Left ventricle myocardium inferior (tissue), 1 donor: ENCODE data around the gene SESN1. TPM values are rescaled to one million over a fixed set of nuclear protein-coding genes. Genes with fewer than 3 reads are reported as not detected.

ENCODE experiments used
- DNase-seq: peaks from one replicate; pipeline ENCODE4 v3.0.0-alpha.2; 2020
- H3K27ac ChIP-seq: fragments of 200-600 bp; replicated peaks from 2 replicates; pipeline ENCODE4 v1.8.0; 2021
- H3K27me3 ChIP-seq: fragments of 200-600 bp; 2 replicates; pipeline ENCODE4 v1.8.0; 2021; ENCODE audit warnings: low read depth
- H3K36me3 ChIP-seq: fragments of 200-600 bp; 2 replicates; pipeline ENCODE4 v1.8.0; 2021
- H3K4me1 ChIP-seq: fragments of 200-600 bp; 2 replicates; pipeline ENCODE4 v1.8.0; 2021
- H3K4me3 ChIP-seq: fragments of 200-600 bp; 2 replicates; pipeline ENCODE4 v1.8.0; 2021; ENCODE audit warnings: mild to moderate bottlenecking, moderate library complexity
- H3K9me3 ChIP-seq: fragments of 200-600 bp; replicated peaks from 2 replicates; pipeline ENCODE4 v1.8.0; 2021
- intact Hi-C: fragments of 100-400 bp; cut with micrococcal nuclease; formaldehyde crosslinking; loops from one replicate; pipeline ENCODE4 v1.11.0; 2022
- total RNA-seq: library from RNA; stranded (reverse); fragmentation: NEBNext Ultra II Directional; extraction: Animal tissue kit (Norgen Biotek cat#: 25700); gene quantifications from one replicate; pipeline ENCODE4 v1.2.1, GENCODE V29; 2021
- TF ChIP-seq, protein P1 (sequence below): fragments of 200-600 bp; IDR thresholded peaks from 2 replicates; pipeline ENCODE4 v1.8.0; 2021; ENCODE audit warnings: antibody characterized with exemption, mild to moderate bottlenecking, borderline replicate concordance
- donor health status: DM: no; HTN: yes; CAD: no; lungs with severe emphysema.

SESN1 gene
- total RNA-seq, 1 donor from 2014 or later, result 44.1 TPM

DNA sequence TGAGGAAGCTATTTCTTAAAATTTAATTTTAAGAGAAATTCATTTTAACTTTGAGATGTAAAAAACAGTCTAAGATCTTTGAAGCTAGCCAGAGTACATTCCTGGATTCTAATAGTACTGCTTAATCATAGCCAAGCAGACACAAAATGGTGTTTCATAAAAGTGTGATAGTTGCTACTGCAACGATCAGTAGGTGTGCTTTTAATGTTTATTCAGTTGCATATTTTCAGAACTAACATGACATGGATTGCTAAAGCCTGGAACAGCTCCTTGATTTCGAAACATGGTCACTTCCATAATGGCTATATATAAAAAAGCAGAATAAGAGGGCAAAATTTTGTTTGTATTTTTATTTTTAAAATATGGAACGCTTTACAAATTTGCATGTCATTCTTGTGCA is 35.5 kb downstream of the SESN1 start:
- TF ChIP-seq, protein P1, sequence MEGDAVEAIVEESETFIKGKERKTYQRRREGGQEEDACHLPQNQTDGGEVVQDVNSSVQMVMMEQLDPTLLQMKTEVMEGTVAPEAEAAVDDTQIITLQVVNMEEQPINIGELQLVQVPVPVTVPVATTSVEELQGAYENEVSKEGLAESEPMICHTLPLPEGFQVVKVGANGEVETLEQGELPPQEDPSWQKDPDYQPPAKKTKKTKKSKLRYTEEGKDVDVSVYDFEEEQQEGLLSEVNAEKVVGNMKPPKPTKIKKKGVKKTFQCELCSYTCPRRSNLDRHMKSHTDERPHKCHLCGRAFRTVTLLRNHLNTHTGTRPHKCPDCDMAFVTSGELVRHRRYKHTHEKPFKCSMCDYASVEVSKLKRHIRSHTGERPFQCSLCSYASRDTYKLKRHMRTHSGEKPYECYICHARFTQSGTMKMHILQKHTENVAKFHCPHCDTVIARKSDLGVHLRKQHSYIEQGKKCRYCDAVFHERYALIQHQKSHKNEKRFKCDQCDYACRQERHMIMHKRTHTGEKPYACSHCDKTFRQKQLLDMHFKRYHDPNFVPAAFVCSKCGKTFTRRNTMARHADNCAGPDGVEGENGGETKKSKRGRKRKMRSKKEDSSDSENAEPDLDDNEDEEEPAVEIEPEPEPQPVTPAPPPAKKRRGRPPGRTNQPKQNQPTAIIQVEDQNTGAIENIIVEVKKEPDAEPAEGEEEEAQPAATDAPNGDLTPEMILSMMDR, result no peak
- H3K36me3 ChIP-seq, result no peaks in the 10 kb centered on the region
- intact Hi-C loops, result no loop called here
- peak overlapping the region; percentile 12 for H3K4me3 ChIP-seq
- H3K9me3 ChIP-seq, result no peaks in the 10 kb centered on the region
- no peak for DNase-seq
- no peaks in the 10 kb centered on the region for H3K27me3 ChIP-seq
- peak overlapping the region; percentile 47 for H3K27ac ChIP-seq
- peaks cover 90% of the 10 kb centered on the region for H3K4me1 ChIP-seq

DNA sequence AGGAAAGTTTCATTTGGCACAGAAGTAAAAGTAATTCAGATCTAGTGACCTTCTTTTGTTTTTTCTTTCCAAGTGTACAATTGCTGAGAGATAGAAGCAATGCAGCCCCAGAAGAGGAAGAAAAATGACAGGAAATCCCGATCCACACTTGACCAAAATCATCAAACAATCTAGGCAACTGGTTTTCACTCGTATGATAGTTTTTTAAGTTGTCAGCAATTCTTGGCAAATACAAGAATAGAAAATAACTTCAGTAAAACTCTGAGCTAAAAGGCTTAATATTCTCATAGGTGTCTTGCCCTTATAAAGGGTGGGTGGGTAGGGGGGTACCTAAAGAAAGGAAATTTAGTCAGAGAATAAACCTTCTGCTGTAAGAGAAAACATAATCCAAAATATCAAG is 36.0 kb downstream of the SESN1 start:
- TF ChIP-seq, protein P1, result no peak
- intact Hi-C loops, result no loop called here
- Histone ChIP-seq H3K4me1 (peaks cover 90% of the 10 kb centered on the region), H3K36me3 (no peaks in the 10 kb centered on the region), H3K9me3 (no peaks in the 10 kb centered on the region), H3K27me3 (no peaks in the 10 kb centered on the region), H3K27ac (peak overlapping the region; percentile 47), H3K4me3 (no peak overlapping the region)
- no peak for DNase-seq

DNA sequence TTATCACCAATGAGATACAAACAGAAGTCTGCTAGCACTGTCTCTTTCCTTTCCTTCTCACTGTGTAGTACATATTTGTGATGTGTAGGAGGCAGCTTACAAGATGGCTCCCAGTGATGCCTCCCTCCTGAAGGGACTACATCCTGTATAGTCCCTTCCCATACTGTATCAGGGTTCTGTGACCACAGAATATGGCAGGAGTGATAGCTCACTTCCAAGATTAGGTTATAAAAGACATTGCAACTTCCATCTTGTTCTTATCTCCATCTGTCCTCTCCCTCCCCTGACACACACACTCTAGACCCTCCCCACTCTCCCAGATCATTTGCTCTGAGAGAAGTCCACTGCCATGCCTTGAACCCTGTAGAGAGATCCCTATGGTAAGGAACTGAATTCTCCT is 38.0 kb downstream of the SESN1 start:
- TF ChIP-seq, protein P1, result no peak
- H3K9me3 ChIP-seq, result no peaks in the 10 kb centered on the region
- intact Hi-C loops, result no loop called here
- H3K27ac ChIP-seq, result no peak overlapping the region
- peaks cover 91% of the 10 kb centered on the region for H3K4me1 ChIP-seq
- H3K36me3 ChIP-seq, result no peaks in the 10 kb centered on the region
- no peak overlapping the region for H3K4me3 ChIP-seq
- DNase-seq, result no peak
- H3K27me3 ChIP-seq, result no peaks in the 10 kb centered on the region

DNA sequence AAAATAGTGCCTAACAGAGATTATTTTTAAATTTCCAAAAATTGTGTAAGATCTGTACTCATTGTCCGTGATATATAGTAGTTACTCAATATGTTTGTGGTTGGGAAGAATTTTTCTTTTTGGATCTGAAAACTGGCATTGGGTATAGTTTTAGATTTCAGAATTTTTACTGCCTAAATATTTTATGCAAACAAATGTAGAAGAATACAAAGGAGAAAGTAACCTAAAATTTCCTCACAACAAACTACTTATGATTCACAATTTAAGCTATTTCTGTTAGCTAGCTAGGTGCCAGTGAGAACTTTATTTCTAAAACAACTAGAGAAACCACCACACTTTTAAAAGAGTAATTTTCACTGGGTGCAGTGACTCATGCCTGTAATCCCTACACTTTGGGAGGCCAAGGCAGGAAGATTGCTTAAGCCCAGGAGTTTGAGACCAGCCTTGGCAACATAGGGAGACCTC is 38.8 kb downstream of the SESN1 start:
- Histone ChIP-seq H3K27ac (no peak overlapping the region), H3K36me3 (no peaks in the 10 kb centered on the region), H3K4me3 (no peak overlapping the region), H3K4me1 (peaks cover 93% of the 10 kb centered on the region), H3K27me3 (no peaks in the 10 kb centered on the region), H3K9me3 (no peaks in the 10 kb centered on the region)
- TF ChIP-seq, protein P1, result no peak
- no peak for DNase-seq
- intact Hi-C loops, result no loop called here

DNA sequence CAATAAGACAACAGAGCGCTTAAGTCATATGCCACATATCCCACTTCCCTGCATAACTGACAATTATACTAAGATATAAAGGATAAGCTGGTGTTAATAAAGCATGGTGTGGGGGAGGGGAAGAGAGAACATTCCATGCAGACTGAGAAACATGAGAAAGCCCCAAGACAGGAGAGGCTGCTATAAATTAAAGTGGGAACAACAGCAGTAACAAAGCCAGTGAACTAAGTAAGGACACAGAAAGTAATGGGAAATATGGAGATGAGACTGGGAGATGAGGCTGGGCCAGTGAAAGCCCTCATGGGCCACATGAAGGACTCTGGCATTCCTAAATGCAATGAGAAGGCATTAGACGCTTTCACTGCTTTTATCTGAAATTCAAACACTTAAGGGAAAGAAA is 41.3 kb downstream of the SESN1 start:
- Histone ChIP-seq H3K36me3 (no peaks in the 10 kb centered on the region), H3K27ac (no peak overlapping the region), H3K9me3 (no peaks in the 10 kb centered on the region), H3K27me3 (no peaks in the 10 kb centered on the region), H3K4me1 (peaks cover 89% of the 10 kb centered on the region), H3K4me3 (no peak overlapping the region)
- intact Hi-C loops, result no loop called here
- DNase-seq, result no peak
- TF ChIP-seq, protein P1, result no peak

DNA sequence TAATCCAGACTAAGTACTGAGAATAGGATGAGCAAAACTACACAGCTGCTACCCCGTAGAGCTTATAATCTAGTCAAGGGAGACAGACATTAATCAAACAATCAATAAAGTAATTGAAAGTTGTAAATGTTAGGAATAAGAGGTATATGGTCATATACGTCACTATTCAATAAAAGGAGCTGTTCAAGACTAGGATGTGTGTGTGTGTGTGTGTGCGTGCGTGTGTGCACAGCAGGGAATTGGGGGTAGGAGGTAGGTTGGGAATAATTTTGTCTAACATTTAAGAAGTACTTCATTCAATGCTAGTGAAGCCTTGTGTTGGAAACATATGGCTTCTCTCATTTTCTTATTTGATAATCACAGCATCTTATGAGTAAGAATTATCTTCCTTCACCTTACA is 41.8 kb downstream of the SESN1 start:
- H3K4me1 ChIP-seq, result peaks cover 88% of the 10 kb centered on the region
- no peaks in the 10 kb centered on the region for H3K36me3 ChIP-seq
- TF ChIP-seq, protein P1, result no peak
- no peaks in the 10 kb centered on the region for H3K9me3 ChIP-seq
- intact Hi-C loops, result no loop called here
- H3K4me3 ChIP-seq, result peak overlapping the region; percentile 1
- no peaks in the 10 kb centered on the region for H3K27me3 ChIP-seq
- no peak for DNase-seq
- H3K27ac ChIP-seq, result no peak overlapping the region
